ENCODE measurements around the gene UBN2.

- TF ChIP-seq CTCF (IDR thresholded peaks at IDR 0.05): no peak
- no peak for TF ChIP-seq POLR2A (IDR thresholded peaks at IDR 0.05)
Measured at GRCh38 chr7:139264220-139264619, 33.2 kb downstream of the UBN2 start.

Measured in upper lobe of left lung (tissue), 4 donors.